ENCODE results near the gene ISG15. TPM values are rescaled to one million over a fixed set of nuclear protein-coding genes. Genes with fewer than 3 reads are reported as not detected.

ISG15 gene
- total and polyA plus RNA-seq, 2 of the 13 experiments (the other 11 are each of a cell fraction or from before 2014, with no cell fraction given): 42.1 to 54.9 TPM

GRCh38 chr1:1013105-1013921, at the start of gene ISG15 (continued):
- TF ChIP-seq SKIL (CRISPR knock-in tag; IDR thresholded peaks at IDR 0.05; ENCODE audit: borderline replicate concordance) (no peak), ATF1 (CRISPR knock-in tag; IDR thresholded peaks at IDR 0.05) (peak; percentile 66), ZMYM4 (CRISPR knock-in tag; IDR thresholded peaks at IDR 0.05) (peak; percentile 51; the same call in 1 of the 2 replicates), RBFOX2 (IDR thresholded peaks at IDR 0.05; ENCODE audit: low read depth, low read length) (peak; percentile 49), STAG1 (CRISPR knock-in tag; IDR thresholded peaks at IDR 0.05) (peak; percentile 8; the same call in 1 of the 2 replicates), NR2C2 (CRISPR knock-in tag; IDR thresholded peaks at IDR 0.05; ENCODE audit: borderline replicate concordance) (no peak), TAF1 (CRISPR knock-in tag; IDR thresholded peaks at IDR 0.05) (peak; percentile 50; the same call in 1 of the 2 replicates), KAT7 (CRISPR knock-in tag; IDR thresholded peaks at IDR 0.05; ENCODE audit: borderline replicate concordance) (0 out of 2 replicates have a peak, but pooled peaks have one; percentile 17), TMF1 (CRISPR knock-in tag; IDR thresholded peaks at IDR 0.05; ENCODE audit: low read depth) (peak; percentile 63; the same call in 1 of the 2 replicates), MTERF4 (CRISPR knock-in tag; IDR thresholded peaks at IDR 0.05) (peak; percentile 71; the same call in 1 of the 2 replicates), KLF9 (CRISPR knock-in tag; IDR thresholded peaks at IDR 0.05; ENCODE audit: low read depth) (peak; percentile 95), TFDP1 (CRISPR knock-in tag; IDR thresholded peaks at IDR 0.05; ENCODE audit: borderline replicate concordance) (0 out of 2 replicates have a peak, but pooled peaks have one; percentile 13), ZNF772 (CRISPR knock-in tag; IDR thresholded peaks at IDR 0.05) (0 out of 2 replicates have a peak, but pooled peaks have one; percentile 49), ZNF788 (CRISPR knock-in tag; IDR thresholded peaks at IDR 0.05; ENCODE audit: borderline replicate concordance) (peak; percentile 87; the same call in 1 of the 2 replicates), ZNF841 (CRISPR knock-in tag; IDR thresholded peaks at IDR 0.05; ENCODE audit: borderline replicate concordance) (no peak), POGK (CRISPR knock-in tag; conservative IDR thresholded peaks at IDR 0.05) (no peak), SSRP1 (CRISPR knock-in tag; IDR thresholded peaks at IDR 0.05) (no peak)
- TF ChIP-seq, protein P1, sequence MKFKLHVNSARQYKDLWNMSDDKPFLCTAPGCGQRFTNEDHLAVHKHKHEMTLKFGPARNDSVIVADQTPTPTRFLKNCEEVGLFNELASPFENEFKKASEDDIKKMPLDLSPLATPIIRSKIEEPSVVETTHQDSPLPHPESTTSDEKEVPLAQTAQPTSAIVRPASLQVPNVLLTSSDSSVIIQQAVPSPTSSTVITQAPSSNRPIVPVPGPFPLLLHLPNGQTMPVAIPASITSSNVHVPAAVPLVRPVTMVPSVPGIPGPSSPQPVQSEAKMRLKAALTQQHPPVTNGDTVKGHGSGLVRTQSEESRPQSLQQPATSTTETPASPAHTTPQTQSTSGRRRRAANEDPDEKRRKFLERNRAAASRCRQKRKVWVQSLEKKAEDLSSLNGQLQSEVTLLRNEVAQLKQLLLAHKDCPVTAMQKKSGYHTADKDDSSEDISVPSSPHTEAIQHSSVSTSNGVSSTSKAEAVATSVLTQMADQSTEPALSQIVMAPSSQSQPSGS (CRISPR knock-in tag; IDR thresholded peaks at IDR 0.05): peak; percentile 63
- TF ChIP-seq, protein P2, sequence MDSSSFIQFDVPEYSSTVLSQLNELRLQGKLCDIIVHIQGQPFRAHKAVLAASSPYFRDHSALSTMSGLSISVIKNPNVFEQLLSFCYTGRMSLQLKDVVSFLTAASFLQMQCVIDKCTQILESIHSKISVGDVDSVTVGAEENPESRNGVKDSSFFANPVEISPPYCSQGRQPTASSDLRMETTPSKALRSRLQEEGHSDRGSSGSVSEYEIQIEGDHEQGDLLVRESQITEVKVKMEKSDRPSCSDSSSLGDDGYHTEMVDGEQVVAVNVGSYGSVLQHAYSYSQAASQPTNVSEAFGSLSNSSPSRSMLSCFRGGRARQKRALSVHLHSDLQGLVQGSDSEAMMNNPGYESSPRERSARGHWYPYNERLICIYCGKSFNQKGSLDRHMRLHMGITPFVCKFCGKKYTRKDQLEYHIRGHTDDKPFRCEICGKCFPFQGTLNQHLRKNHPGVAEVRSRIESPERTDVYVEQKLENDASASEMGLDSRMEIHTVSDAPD (CRISPR knock-in tag; IDR thresholded peaks at IDR 0.05): peak; percentile 61; the same call in 1 of the 2 replicates

All from HepG2 (cell line).